ENCODE data around the gene SENP1. TPM values are rescaled to one million over a fixed set of nuclear protein-coding genes. Genes with fewer than 3 reads are reported as not detected.

The SENP1 gene
- total and polyA plus RNA-seq, 2 of the 13 experiments (the other 11 are each of a cell fraction or from before 2014, with no cell fraction given): 14.0 to 20.2 TPM

DNA sequence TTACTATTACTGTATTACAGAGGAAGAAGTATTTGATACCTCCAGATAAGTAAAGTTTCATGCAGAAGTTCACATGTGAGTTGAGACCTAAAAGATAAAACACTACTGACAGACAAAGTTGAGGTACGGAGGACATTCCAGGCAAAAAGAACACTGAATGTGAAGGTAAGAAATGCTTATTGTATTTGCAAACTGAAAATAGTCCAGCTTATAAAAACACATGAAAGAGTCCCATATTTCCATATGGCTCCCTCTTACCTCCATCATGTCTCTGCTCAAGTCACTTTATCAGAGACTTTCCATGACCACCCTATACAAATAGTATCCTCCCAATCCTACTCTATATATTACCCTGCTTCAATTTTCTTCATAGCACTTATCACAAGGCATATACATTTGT is 35.8 kb downstream of the SENP1 start (continued):
- TF ChIP-seq, protein P1, sequence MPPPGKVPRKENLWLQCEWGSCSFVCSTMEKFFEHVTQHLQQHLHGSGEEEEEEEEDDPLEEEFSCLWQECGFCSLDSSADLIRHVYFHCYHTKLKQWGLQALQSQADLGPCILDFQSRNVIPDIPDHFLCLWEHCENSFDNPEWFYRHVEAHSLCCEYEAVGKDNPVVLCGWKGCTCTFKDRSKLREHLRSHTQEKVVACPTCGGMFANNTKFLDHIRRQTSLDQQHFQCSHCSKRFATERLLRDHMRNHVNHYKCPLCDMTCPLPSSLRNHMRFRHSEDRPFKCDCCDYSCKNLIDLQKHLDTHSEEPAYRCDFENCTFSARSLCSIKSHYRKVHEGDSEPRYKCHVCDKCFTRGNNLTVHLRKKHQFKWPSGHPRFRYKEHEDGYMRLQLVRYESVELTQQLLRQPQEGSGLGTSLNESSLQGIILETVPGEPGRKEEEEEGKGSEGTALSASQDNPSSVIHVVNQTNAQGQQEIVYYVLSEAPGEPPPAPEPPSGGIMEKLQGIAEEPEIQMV (CRISPR knock-in tag; IDR thresholded peaks at IDR 0.05; ENCODE audit: low read depth): no peak

DNA sequence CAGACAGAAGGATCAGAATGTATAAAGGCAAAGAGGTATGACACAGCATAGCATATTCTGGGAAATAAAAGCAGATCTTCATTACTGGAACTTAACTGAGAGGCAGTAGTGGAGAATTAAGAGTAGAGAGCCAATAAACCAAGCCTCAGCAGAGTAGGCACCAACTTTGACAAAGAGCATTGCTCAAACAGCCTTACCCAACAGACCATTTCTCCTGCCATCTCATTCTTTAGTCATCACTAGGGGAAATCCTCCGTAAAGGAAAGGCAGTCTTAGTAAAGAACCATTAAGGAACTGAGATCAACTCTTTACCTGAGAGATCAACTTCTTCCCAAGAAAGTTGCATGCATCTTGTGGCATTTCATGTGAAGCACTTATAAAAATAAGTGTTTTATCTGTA is 36.6 kb downstream of the SENP1 start:
- ChIA-PET POLR2A (no interaction called here), CTCF (ENCODE audit: low intra/inter-chr PET ratio, low total read pairs) (no interaction called here)
- Histone ChIP-seq H3K27ac (ENCODE audit: extremely low read length, insufficient read depth, low read length) (no peak overlapping the region), H3K4me1 (ENCODE audit: insufficient read depth, low read length) (no peaks in the 10 kb centered on the region), H2AFZ (ENCODE audit: low read length) (no peak overlapping the region), H4K20me1 (ENCODE audit: insufficient read depth, low read length) (no peaks in the 10 kb centered on the region), H3K79me2 (ENCODE audit: insufficient read depth, low read length) (no peaks in the 10 kb centered on the region), H3K9me3 (ENCODE audit: low read length) (no peaks in the 10 kb centered on the region), H3K9ac (ENCODE audit: insufficient read depth, low read depth, low read length) (no peak overlapping the region), H3K36me3 (replicated peaks in 1 of 2; ENCODE audit: control insufficient read depth in 1 of 2, insufficient read depth in 2 of 2, low read length in 2 of 2) (peaks cover 8 to 40% of the 10 kb centered on the region in 2 experiments), H3K4me3 (replicated peaks in 1 of 3; ENCODE audit: insufficient read depth in 1 of 3, low read depth in 2 of 3, low read length in 3 of 3) (no peak overlapping the region), H3K4me2 (ENCODE audit: low read depth, low read length) (no peak overlapping the region), H3K27me3 (ENCODE audit: control insufficient read depth in 1 of 2, insufficient read depth in 2 of 2, low read length in 2 of 2) (no peaks in the 10 kb centered on the region)
- in situ Hi-C loops (cut with HindIII; ENCODE audit: extremely low pct_ligation_motif_present, low pct_unique_long_range_greater_than_20kb) (no loop called here), intact Hi-C loops (cut with micrococcal nuclease; ENCODE audit: unreplicated experiment) (no loop called here)
- FAIRE-seq (no peak), ATAC-seq (no peak), DNase-seq (ENCODE audit: low spot score) (no peak)
- TF ChIP-seq ZNF230 (CRISPR knock-in tag; IDR thresholded peaks at IDR 0.05) (no peak), ZNF256 (CRISPR knock-in tag; conservative IDR thresholded peaks at IDR 0.05) (no peak), TEAD2 (CRISPR knock-in tag; IDR thresholded peaks at IDR 0.05) (no peak), ZNF460 (CRISPR knock-in tag; IDR thresholded peaks at IDR 0.05; ENCODE audit: borderline replicate concordance) (no peak)
- TF ChIP-seq, protein P2, sequence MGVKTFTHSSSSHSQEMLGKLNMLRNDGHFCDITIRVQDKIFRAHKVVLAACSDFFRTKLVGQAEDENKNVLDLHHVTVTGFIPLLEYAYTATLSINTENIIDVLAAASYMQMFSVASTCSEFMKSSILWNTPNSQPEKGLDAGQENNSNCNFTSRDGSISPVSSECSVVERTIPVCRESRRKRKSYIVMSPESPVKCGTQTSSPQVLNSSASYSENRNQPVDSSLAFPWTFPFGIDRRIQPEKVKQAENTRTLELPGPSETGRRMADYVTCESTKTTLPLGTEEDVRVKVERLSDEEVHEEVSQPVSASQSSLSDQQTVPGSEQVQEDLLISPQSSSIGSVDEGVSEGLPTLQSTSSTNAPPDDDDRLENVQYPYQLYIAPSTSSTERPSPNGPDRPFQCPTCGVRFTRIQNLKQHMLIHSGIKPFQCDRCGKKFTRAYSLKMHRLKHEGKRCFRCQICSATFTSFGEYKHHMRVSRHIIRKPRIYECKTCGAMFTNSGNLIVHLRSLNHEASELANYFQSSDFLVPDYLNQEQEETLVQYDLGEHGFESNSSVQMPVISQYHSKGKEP (CRISPR knock-in tag; IDR thresholded peaks at IDR 0.05): no peak
- TF ChIP-seq, protein P3, sequence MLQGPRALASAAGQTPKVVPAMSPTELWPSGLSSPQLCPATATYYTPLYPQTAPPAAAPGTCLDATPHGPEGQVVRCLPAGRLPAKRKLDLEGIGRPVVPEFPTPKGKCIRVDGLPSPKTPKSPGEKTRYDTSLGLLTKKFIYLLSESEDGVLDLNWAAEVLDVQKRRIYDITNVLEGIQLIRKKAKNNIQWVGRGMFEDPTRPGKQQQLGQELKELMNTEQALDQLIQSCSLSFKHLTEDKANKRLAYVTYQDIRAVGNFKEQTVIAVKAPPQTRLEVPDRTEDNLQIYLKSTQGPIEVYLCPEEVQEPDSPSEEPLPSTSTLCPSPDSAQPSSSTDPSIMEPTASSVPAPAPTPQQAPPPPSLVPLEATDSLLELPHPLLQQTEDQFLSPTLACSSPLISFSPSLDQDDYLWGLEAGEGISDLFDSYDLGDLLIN (CRISPR knock-in tag; IDR thresholded peaks at IDR 0.05; ENCODE audit: borderline replicate concordance): no peak
- TF ChIP-seq, protein P4, sequence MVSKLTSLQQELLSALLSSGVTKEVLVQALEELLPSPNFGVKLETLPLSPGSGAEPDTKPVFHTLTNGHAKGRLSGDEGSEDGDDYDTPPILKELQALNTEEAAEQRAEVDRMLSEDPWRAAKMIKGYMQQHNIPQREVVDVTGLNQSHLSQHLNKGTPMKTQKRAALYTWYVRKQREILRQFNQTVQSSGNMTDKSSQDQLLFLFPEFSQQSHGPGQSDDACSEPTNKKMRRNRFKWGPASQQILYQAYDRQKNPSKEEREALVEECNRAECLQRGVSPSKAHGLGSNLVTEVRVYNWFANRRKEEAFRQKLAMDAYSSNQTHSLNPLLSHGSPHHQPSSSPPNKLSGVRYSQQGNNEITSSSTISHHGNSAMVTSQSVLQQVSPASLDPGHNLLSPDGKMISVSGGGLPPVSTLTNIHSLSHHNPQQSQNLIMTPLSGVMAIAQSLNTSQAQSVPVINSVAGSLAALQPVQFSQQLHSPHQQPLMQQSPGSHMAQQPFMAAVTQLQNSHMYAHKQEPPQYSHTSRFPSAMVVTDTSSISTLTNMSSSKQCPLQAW (CRISPR knock-in tag; IDR thresholded peaks at IDR 0.05): no peak
- no TSS peak for BruUV-seq (replicated peaks)
- WGBS (ENCODE audit: low lambda C conversion rate): 100% methylated on average over 1 of the region's 1 CpG

Measured in HepG2 (cell line).